ENCODE data around the gene PIK3R1. TPM values are rescaled to one million over a fixed set of nuclear protein-coding genes. Genes with fewer than 3 reads are reported as not detected.

PIK3R1 gene
- total and polyA plus RNA-seq, 4 experiments from 2014 or later, result 92.6 to 152 (median 125) TPM

GRCh38 chr5:68249520-68249919, 34.0 kb downstream of the PIK3R1 start:
- no peaks in the 10 kb centered on the region for H3K27me3 ChIP-seq (ENCODE audit: insufficient read depth, low read length)
- intact Hi-C loops (cut with micrococcal nuclease), result no loop called here
- ChIA-PET CTCF (ENCODE audit: partially characterized antibody) (interaction anchor here (1.2 to 5.9 kb wide), 7 partner anchors 14 to 1004 kb away, joined by 3 to 84 read pairs (median 7); partner anchors contain the start of gene PIK3R1), POLR2A (ENCODE audit: partially characterized antibody) (interaction anchor here (0.8 to 13.2 kb wide), 4 partner anchors 21 to 1085 kb away, joined by 3 to 179 read pairs (median 36); partner anchors contain the start of gene PIK3R1)
- no peak overlapping the region for H3K4me3 ChIP-seq (ENCODE audit: low read length in 2 of 2)
- no peaks in the 10 kb centered on the region for H3K9me3 Mint-ChIP-seq
- H3K27ac Mint-ChIP-seq, result peak overlapping the region in 6 of 7 donors; percentile 62 to 97 (median 84)
- H3K27ac ChIP-seq (ENCODE audit: low read depth, low read length), result no peak overlapping the region
- H3K36me3 Mint-ChIP-seq, result no peaks in the 10 kb centered on the region
- no peaks in the 10 kb centered on the region for H3K36me3 ChIP-seq (ENCODE audit: insufficient read depth, low read length)
- no peaks in the 10 kb centered on the region for H3K27me3 Mint-ChIP-seq
- H3K4me3 Mint-ChIP-seq, result peak overlapping the region in 2 of 8 donors; percentile 47 to 69
- DNase-seq, result no peak
- no peaks in the 10 kb centered on the region for H3K9me3 ChIP-seq (ENCODE audit: control insufficient read depth in 1 of 2, low read length in 2 of 2)
- H3K4me1 Mint-ChIP-seq, result peaks cover 61 to 89% (median 77%) of the 10 kb centered on the region in 4 donors
- H3K4me1 ChIP-seq (ENCODE audit: insufficient read depth, low read length), result peaks cover 85% of the 10 kb centered on the region

DNA sequence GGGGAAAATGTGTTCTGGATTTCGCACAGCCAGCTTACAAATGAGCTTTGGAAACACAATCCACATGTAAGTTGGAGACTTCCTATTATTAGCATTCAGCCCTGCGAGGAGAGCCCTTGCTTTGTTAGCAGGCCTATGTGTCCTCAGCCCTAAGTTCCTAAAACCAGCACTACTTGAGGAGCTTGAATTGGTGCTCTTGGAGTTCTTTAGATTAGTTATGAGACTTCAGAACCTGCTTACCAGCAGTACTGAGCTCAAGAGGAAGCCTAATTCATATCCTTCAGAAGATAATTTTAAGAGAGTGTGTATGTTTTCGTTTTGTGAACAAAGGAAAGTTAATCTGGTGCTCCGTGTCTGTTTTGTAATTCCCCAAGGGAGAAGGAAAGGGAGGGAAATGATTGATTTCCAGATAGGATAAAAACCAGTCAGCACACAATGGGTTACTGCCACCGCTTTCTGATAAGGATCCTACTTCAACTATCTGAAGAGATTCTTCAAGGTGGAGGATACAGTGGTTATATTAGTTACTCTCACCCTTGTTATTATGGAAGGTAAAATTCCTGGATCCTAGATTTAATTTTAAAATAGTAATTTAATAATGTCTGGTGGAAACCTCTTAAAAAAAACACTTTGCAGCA, 35.2 kb downstream of the PIK3R1 start:
- ChIA-PET CTCF (ENCODE audit: partially characterized antibody) (interaction anchor here (0.8 to 5.9 kb wide), 11 partner anchors 13 to 1029 kb away, joined by 3 to 84 read pairs (median 3); partner anchors contain the start of gene PIK3R1), POLR2A (ENCODE audit: partially characterized antibody) (interaction anchor here (0.8 to 13.2 kb wide), 3 partner anchors 20 to 38 kb away, joined by 3 to 179 read pairs (median 70); partner anchors contain the start of gene PIK3R1)
- Mint-ChIP-seq H3K27ac (peak overlapping the region; percentile 62 to 97 (median 82)), H3K4me3 (peak overlapping the region; percentile 7 to 82 (median 51)), H3K9me3 (no peaks in the 10 kb centered on the region), H3K27me3 (no peaks in the 10 kb centered on the region), H3K4me1 (peaks cover 69 to 95% (median 81%) of the 10 kb centered on the region in 4 donors), H3K36me3 (no peaks in the 10 kb centered on the region)
- intact Hi-C loops (cut with micrococcal nuclease), result loop anchor here (1.0 to 10.0 kb wide), 3 partner anchors 11 to 1946 kb away; no protein-coding TSS in a partner anchor
- no peak overlapping the region for H3K4me3 ChIP-seq (ENCODE audit: low read length in 2 of 2)
- H3K27me3 ChIP-seq (ENCODE audit: insufficient read depth, low read length), result no peaks in the 10 kb centered on the region
- DNase-seq, result no peak
- peaks cover 84% of the 10 kb centered on the region for H3K4me1 ChIP-seq (ENCODE audit: insufficient read depth, low read length)
- H3K9me3 ChIP-seq (ENCODE audit: control insufficient read depth in 1 of 2, low read length in 2 of 2), result no peaks in the 10 kb centered on the region
- no peaks in the 10 kb centered on the region for H3K36me3 ChIP-seq (ENCODE audit: insufficient read depth, low read length)
- no peak overlapping the region for H3K27ac ChIP-seq (ENCODE audit: low read depth, low read length)

GRCh38 chr5:68251386-68251785, 35.8 kb downstream of the PIK3R1 start:
- DNase-seq, result peak in 2 of 5 donors; percentile 30 to 69
- Mint-ChIP-seq H3K4me3 (peak overlapping the region; percentile 20 to 74 (median 56)), H3K36me3 (no peaks in the 10 kb centered on the region), H3K9me3 (no peaks in the 10 kb centered on the region), H3K27ac (peak overlapping the region; percentile 62 to 96 (median 88)), H3K4me1 (peaks cover 70 to 94% (median 82%) of the 10 kb centered on the region in 4 donors), H3K27me3 (no peaks in the 10 kb centered on the region)
- intact Hi-C loops (cut with micrococcal nuclease), result loop anchor here (1.0 to 10.0 kb wide), 3 partner anchors 12 to 1947 kb away; no protein-coding TSS in a partner anchor
- Histone ChIP-seq H3K27ac (ENCODE audit: low read depth, low read length) (peak overlapping the region; percentile 31), H3K4me1 (ENCODE audit: insufficient read depth, low read length) (peaks cover 86% of the 10 kb centered on the region), H3K27me3 (ENCODE audit: insufficient read depth, low read length) (no peaks in the 10 kb centered on the region), H3K36me3 (ENCODE audit: insufficient read depth, low read length) (no peaks in the 10 kb centered on the region), H3K4me3 (ENCODE audit: low read length in 2 of 2) (no peak overlapping the region), H3K9me3 (ENCODE audit: control insufficient read depth in 1 of 2, low read length in 2 of 2) (no peaks in the 10 kb centered on the region)
- POLR2A ChIA-PET (ENCODE audit: partially characterized antibody), result interaction anchor here (5.9 to 13.2 kb wide), 2 partner anchors 19 to 36 kb away, joined by 70 to 179 read pairs; partner anchors contain the start of gene PIK3R1
- CTCF ChIA-PET (ENCODE audit: partially characterized antibody), result interaction anchor here (0.7 to 5.9 kb wide), 10 partner anchors 8 to 1011 kb away, joined by 3 to 84 read pairs (median 10); partner anchors contain the start of gene PIK3R1

DNA sequence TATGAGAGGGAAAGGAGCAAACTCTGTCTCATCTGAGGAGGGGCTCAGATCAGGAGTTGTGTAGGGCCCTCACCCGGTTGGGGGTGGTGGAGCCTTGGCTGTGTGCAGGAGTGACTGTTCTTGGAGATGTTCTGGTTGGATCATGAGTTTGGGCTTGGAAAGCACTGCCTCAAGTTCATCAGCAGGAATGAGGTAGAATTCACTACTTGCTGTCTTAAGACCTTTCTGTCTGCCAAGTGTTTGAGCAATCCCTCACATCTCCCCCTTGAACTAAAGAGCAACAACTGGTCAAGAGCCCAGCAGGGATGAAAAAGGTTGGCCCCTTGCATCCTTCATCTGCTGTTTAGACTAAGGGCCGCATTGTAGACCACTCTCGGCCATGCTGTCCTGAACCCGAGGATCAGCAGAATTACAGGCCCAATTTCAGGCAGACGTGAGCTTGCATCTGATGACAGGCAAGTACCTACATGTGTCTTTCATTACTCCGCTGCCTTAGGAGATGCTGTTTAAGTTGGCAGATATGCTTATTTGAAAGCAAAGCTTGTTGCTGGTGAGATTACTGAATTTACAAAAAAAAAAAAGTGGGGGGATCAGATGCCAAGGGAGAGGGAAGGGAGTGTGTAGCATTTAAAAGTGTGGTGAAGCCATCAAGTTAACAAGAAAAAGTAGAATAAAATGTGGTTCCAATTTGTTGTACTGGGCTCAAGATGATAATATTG, 36.4 kb downstream of the PIK3R1 start:
- H3K9me3 ChIP-seq (ENCODE audit: control insufficient read depth in 1 of 2, low read length in 2 of 2), result no peaks in the 10 kb centered on the region
- Mint-ChIP-seq H3K4me1 (peaks cover 74 to 95% (median 85%) of the 10 kb centered on the region in 4 donors), H3K4me3 (peak overlapping the region; percentile 20 to 74 (median 56)), H3K27me3 (no peaks in the 10 kb centered on the region), H3K27ac (peak overlapping the region; percentile 62 to 96 (median 88)), H3K36me3 (no peaks in the 10 kb centered on the region), H3K9me3 (no peaks in the 10 kb centered on the region)
- no peak overlapping the region for H3K4me3 ChIP-seq (ENCODE audit: low read length in 2 of 2)
- H3K27ac ChIP-seq (ENCODE audit: low read depth, low read length), result peak overlapping the region; percentile 31
- no peaks in the 10 kb centered on the region for H3K36me3 ChIP-seq (ENCODE audit: insufficient read depth, low read length)
- ChIA-PET CTCF (ENCODE audit: partially characterized antibody) (interaction anchor here (0.7 to 5.9 kb wide), 17 partner anchors 8 to 1096 kb away, joined by 3 to 84 read pairs (median 7); partner anchors contain the start of gene PIK3R1), POLR2A (ENCODE audit: partially characterized antibody) (interaction anchor here (0.7 to 13.2 kb wide), 6 partner anchors 19 to 1045 kb away, joined by 3 to 179 read pairs (median 16); partner anchors contain the start of gene PIK3R1)
- intact Hi-C loops (cut with micrococcal nuclease), result loop anchor here (1.0 to 10.0 kb wide), 5 partner anchors 13 to 1947 kb away; no protein-coding TSS in a partner anchor
- peaks cover 92% of the 10 kb centered on the region for H3K4me1 ChIP-seq (ENCODE audit: insufficient read depth, low read length)
- H3K27me3 ChIP-seq (ENCODE audit: insufficient read depth, low read length), result no peaks in the 10 kb centered on the region
- DNase-seq, result no peak

DNA sequence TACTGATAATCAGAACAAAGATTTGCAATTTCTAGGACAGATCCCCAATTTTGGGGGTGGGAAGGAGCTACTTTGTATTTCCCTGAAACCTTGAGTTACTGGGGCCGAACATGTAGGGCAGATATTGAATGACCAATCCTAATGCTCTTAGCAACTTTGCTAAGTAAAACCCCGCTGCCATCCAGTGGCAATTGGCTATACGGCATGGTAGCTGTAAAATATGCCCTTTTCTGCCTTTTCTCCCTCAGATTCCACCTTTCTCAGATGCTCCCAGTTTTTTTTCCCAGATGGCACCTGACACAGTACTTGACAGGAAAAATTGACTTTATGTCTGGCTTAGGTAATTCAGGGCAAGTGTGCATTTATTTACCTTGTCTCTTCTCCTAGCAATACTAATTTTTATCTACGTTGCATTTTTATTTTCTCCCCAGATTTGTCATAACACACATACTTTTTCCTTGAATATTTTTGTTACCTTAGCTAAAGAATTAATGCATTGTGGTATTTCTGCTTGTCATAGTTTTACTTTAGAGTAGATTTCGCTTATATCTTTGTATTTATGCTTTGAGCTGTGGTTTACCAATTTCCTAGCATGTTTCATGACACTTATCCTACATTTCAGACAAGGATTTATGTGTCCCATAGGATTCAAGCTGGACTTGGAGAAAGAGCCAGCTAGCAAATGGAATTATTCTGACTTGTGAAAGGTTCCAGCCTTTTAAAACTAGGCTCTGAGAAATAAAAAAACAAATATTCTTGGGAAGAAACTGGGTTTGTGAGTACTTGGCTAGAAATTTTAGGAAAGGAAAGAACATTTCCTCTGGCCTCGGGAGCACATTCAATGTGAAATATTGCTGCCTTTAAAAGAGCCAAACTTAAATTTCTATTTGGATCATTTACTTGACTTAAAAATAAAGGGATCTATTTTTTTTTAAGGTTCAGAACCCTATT, 37.4 kb downstream of the PIK3R1 start:
- Histone ChIP-seq H3K36me3 (ENCODE audit: insufficient read depth, low read length) (no peaks in the 10 kb centered on the region), H3K4me1 (ENCODE audit: insufficient read depth, low read length) (peaks cover 95% of the 10 kb centered on the region), H3K27ac (ENCODE audit: low read depth, low read length) (no peak overlapping the region), H3K9me3 (ENCODE audit: control insufficient read depth in 1 of 2, low read length in 2 of 2) (no peaks in the 10 kb centered on the region), H3K4me3 (ENCODE audit: low read length in 2 of 2) (no peak overlapping the region), H3K27me3 (ENCODE audit: insufficient read depth, low read length) (no peaks in the 10 kb centered on the region)
- no peaks in the 10 kb centered on the region for H3K9me3 Mint-ChIP-seq
- H3K27ac Mint-ChIP-seq, result peak overlapping the region in 5 of 7 donors; percentile 1 to 93 (median 62)
- intact Hi-C loops (cut with micrococcal nuclease), result loop anchor here (1.0 to 10.0 kb wide), 4 partner anchors 760 to 1948 kb away; no protein-coding TSS in a partner anchor
- CTCF ChIA-PET (ENCODE audit: partially characterized antibody), result interaction anchor here (0.9 to 5.9 kb wide), 27 partner anchors 9 to 1097 kb away, joined by 3 to 84 read pairs (median 4); partner anchors contain the start of gene PIK3R1
- peak in 3 of 5 donors; percentile 36 to 41 (median 38) for DNase-seq
- peak overlapping the region in 2 of 8 donors; percentile 52 to 66 for H3K4me3 Mint-ChIP-seq
- POLR2A ChIA-PET (ENCODE audit: partially characterized antibody), result interaction anchor here (0.6 to 13.2 kb wide), 8 partner anchors 18 to 1086 kb away, joined by 3 to 179 read pairs (median 4); partner anchors contain the start of gene PIK3R1
- no peaks in the 10 kb centered on the region for H3K36me3 Mint-ChIP-seq
- no peaks in the 10 kb centered on the region for H3K27me3 Mint-ChIP-seq
- H3K4me1 Mint-ChIP-seq, result peaks cover 79 to 97% (median 90%) of the 10 kb centered on the region in 4 donors

Measured in CD4-positive, alpha-beta memory T cell (primary cell).